Stimulated activated CD4-positive, alpha-beta T cell treated with anti-CD3 and anti-CD28 coated beads, Interleukin-1b, Interleukin-23, amount 100 ng/mL, for 48 hours (primary cell): Measurements from ENCODE around the gene ARHGAP12.
A peak's percentile ranks its signal among the peaks of the same experiment; 100 is the strongest.
"Not testable (repeated sequence)": the region's sequence is repeated elsewhere in the genome, so short reads cannot be mapped to it uniquely, and the experiment has no call there.

Experiments
- DNase-seq: peaks from one replicate; pipeline ENCODE4 v3.0.0-alpha.2; 2020

The ARHGAP12 gene

GRCh38 chr10:31816318-31816717 lies 112.3 kb downstream of the ARHGAP12 start:
- no peak for DNase-seq

DNA sequence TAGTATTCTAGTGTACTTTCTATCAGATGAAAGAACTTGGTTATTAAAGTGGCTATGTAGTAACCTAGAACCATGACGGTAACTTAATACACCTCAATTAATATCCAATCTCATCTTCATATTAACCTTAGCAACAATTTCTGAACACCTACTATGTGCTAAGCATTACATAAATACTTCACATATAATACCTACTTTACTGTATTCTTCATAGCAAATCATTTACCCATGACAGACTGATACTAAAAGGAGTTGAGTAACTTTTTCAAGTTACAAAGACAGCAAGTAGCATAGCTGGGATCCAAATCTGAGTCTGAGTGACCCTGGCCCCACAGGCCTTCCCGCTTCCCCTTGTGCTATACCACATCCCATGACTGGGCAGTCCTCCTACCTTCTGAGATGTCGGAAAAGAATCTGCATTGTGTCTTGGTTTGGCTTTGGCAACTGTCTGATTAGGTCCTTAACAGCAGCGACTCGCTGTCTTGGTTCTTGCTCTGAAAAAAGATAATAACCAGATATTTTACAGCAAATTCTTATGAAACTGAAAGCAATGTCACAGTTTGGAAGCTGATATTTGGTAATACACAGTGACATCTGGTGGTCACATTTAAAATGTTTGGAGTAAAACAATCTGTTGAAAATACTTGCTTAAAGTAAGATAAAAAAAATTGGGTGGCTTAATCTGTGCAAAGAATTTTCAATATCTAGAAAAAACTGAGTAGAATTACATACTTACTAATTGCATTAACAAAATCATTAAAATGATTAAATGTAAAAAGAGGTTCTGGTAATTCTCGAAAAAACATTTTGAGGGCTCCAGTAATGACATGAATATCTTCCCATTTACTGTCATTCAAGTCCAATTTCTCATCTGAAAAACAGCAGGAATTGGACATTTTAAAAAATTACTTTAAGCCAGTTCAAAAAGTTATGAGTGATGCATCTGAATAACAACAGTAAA lies 120.1 kb downstream of the ARHGAP12 start:
- no peak for DNase-seq

DNA sequence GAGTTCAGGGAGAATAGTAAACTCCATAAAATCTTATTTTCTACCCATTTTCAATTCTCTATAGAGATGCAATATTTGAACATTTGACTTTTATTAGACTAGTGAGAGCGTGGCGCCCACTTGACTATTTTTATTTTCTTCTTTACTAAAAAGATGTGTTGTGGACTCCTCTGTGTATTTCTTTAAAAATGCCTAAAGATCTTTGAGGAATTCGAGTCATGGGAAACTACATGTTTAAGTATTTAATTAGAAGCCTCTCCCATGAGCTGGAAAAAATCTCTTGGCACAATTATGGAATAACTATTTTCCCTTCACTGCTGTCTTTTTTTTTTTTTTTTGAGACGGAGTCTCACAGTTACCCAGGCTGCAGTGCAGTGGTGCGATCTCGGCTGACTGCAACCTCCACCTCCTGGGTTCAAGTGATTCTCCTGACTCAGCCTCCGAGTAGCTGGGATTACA lies 124.2 kb downstream of the ARHGAP12 start:
- no peak for DNase-seq

GRCh38 chr10:31803606-31804351 lies 124.9 kb downstream of the ARHGAP12 start:
- DNase-seq, result no peak

- no peak for DNase-seq
Measured at GRCh38 chr10:31799181-31799580, 129.4 kb downstream of the ARHGAP12 start.

DNA sequence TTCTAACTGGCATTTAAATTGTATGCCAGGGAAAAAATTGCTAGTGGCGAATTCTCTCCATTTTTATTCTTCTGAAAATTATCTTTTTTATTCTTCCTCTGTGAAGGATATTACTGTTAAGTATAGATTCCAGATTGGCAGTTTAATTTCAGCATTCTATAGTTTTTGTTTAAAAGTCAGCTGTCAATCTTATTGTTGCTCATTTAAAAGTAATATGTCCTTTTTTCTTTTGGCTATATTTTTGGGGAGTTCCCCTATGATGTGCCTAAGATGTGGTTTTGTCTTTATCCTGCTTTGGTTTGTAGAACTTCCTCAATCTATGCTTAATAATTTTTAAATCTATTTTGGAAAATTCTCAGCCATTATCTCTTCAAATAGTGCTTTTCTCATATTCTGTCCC lies 135.9 kb downstream of the ARHGAP12 start:
- DNase-seq, result no peak

- DNase-seq, result no peak
Measured at GRCh38 chr10:31789555-31789954, 139.1 kb downstream of the ARHGAP12 start.

- DNase-seq, result no peak
Measured at GRCh38 chr10:31782701-31783100, 145.9 kb downstream of the ARHGAP12 start.

GRCh38 chr10:31780717-31781116 lies 147.9 kb downstream of the ARHGAP12 start:
- no peak for DNase-seq

DNA sequence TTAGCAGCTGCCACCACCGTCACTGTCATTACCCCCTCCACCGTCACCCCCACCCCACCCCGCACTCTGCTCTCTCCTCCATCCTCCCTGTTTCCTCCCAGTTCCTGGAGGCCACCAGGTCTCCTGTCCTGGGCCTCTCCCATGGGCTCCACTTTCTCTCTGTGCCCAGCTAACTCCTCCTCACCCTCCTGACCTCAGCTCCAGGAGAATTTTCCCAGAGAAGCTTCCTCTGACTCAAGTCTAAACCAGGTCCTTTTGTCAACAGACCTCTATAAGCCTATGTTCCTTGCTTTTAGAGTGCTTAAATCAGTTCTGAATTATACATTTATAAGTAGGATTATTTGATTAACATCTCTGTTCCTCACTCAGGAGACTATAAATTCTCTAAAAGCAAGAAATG lies 150.0 kb downstream of the ARHGAP12 start:
- no peak for DNase-seq

DNA sequence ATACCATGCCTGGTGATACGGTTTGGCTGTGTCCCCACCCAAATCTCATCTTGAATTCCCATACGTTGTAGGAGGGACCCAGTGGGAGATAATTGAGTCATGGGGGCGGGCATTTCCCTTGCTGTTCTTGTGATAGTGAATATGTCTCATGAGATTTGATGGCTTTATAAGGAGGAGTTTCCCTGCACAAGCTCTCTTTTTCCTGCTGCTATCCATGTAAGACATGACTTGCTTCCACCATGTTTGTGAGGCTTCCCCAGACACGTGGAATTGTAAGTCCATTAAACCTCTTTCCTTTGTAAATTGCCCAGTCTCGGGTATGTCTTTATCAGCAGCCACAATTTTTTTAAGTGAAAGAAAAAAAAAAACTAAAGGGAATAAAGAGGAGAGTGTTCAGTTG lies 152.5 kb downstream of the ARHGAP12 start:
- no peak for DNase-seq

- DNase-seq, result no peak
Measured at GRCh38 chr10:31774928-31775650, 153.5 kb downstream of the ARHGAP12 start.

GRCh38 chr10:31774299-31774900 lies 154.2 kb downstream of the ARHGAP12 start:
- DNase-seq, result no peak

DNA sequence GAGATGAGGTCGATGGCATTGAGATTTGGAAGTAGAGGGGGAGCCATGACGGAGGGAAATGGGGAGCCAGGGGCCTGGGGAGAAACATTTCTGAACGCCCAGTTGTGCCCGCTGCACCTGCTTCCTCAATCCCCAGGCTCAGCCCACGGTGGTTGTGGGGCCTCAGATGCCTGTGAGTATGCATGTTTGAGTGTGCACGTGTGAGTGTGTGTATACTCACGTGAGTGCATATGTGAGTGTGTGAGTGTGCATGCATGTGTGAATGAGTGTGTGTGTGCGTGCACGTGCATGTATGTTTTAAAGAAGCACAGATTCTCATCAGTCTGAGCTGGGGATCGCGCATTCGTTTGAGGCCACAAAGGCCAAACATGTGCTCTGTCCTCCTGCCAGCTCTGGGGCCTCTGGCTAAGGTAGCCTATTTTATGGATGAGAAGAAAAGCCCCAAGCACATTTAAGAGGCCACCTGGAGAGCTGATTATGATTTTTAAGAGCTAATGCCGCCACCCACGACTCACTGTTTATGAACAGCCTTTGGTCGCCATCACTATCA lies 154.8 kb downstream of the ARHGAP12 start:
- DNase-seq, result no peak

GRCh38 chr10:31771331-31771831 lies 157.2 kb downstream of the ARHGAP12 start:
- DNase-seq, result no peak

- DNase-seq, result peak; percentile 47
Measured at GRCh38 chr10:31770307-31770902, 158.2 kb downstream of the ARHGAP12 start.

- DNase-seq, result no peak
Measured at GRCh38 chr10:31769564-31769963, 159.1 kb downstream of the ARHGAP12 start.

- DNase-seq, result not testable (repeated sequence)
Measured at GRCh38 chr10:31768935-31769334, 159.7 kb downstream of the ARHGAP12 start.

GRCh38 chr10:31768467-31768866 lies 160.2 kb downstream of the ARHGAP12 start:
- no peak for DNase-seq

- no peak for DNase-seq
Measured at GRCh38 chr10:31765541-31765940, 163.1 kb downstream of the ARHGAP12 start.

DNA sequence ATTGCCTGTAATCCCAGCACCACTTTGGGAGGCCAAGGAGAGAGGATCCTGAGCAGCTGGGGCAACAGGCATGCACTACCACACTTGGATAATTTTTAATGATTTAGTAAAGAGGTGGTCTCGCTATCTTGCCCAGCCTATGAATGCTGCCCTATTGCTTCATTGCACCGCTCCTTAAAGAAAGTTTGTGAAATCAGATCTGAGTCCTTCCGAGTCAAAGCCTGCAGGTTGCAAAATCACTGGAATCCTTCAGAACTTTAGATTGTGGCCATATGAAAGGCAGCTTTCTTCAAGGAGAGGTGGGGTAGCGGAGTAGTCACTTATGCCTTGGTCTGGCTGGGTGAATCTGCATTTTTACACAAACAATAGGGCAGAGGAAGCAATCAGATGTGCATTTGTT lies 166.3 kb downstream of the ARHGAP12 start:
- no peak for DNase-seq

- DNase-seq, result no peak
Measured at GRCh38 chr10:31761156-31761555, 167.5 kb downstream of the ARHGAP12 start.
